HG03280 (cell line): ENCODE results near the gene RBM24.
"Not testable (repeated sequence)": the region's sequence is repeated elsewhere in the genome, so short reads cannot be mapped to it uniquely, and the experiment has no call there.

Source experiments
- ATAC-seq: cut with Tn5 transposase; IDR thresholded peaks from one replicate; pipeline ENCODE4 v1.9.1; 2021; ENCODE audit warnings: mild to moderate bottlenecking, moderate library complexity; ENCODE audit not compliant: unreplicated experiment

The RBM24 gene

GRCh38 chr6:17289630-17290061, 8.5 kb downstream of the RBM24 start:
- ATAC-seq = no peak

- ATAC-seq = no peak
These were observed 10.6 kb downstream of the RBM24 start for GRCh38 chr6:17291778-17292177.

GRCh38 chr6:17292600-17293133, 11.5 kb downstream of the RBM24 start:
- ATAC-seq = no peak

GRCh38 chr6:17293395-17293794, 12.2 kb downstream of the RBM24 start:
- no peak for ATAC-seq

GRCh38 chr6:17297271-17298080, 16.3 kb downstream of the RBM24 start:
- no peak for ATAC-seq

- ATAC-seq = no peak
These were observed 17.1 kb downstream of the RBM24 start for GRCh38 chr6:17298257-17298656.

GRCh38 chr6:17299222-17299621, 18.1 kb downstream of the RBM24 start:
- ATAC-seq = no peak

- ATAC-seq = no peak
These were observed 18.6 kb downstream of the RBM24 start for GRCh38 chr6:17299750-17300149.

- ATAC-seq = no peak
These were observed 19.5 kb downstream of the RBM24 start for GRCh38 chr6:17300637-17301036.

- ATAC-seq = no peak
These were observed 22.3 kb downstream of the RBM24 start for GRCh38 chr6:17303444-17303843.

GRCh38 chr6:17305219-17306001, 24.2 kb downstream of the RBM24 start:
- no peak for ATAC-seq

GRCh38 chr6:17311595-17312311, 30.6 kb downstream of the RBM24 start:
- no peak for ATAC-seq

- not testable (repeated sequence) for ATAC-seq
These were observed 32.1 kb downstream of the RBM24 start for GRCh38 chr6:17313238-17313637.

GRCh38 chr6:17313971-17314370, 32.8 kb downstream of the RBM24 start:
- no peak for ATAC-seq

GRCh38 chr6:17315262-17315661, 34.1 kb downstream of the RBM24 start:
- no peak for ATAC-seq

GRCh38 chr6:17318435-17319165, 37.4 kb downstream of the RBM24 start:
- ATAC-seq = no peak

- not testable (repeated sequence) for ATAC-seq
These were observed 39.1 kb downstream of the RBM24 start for GRCh38 chr6:17320266-17320665.

GRCh38 chr6:17331238-17331637, 50.1 kb downstream of the RBM24 start:
- no peak for ATAC-seq

- no peak for ATAC-seq
These were observed 53.1 kb downstream of the RBM24 start for GRCh38 chr6:17334265-17334664.

- no peak for ATAC-seq
These were observed 55.3 kb downstream of the RBM24 start for GRCh38 chr6:17336425-17336824.

GRCh38 chr6:17339308-17339670, 58.1 kb downstream of the RBM24 start:
- ATAC-seq = no peak
